ENCODE measurements around the gene MUC4.

DNA sequence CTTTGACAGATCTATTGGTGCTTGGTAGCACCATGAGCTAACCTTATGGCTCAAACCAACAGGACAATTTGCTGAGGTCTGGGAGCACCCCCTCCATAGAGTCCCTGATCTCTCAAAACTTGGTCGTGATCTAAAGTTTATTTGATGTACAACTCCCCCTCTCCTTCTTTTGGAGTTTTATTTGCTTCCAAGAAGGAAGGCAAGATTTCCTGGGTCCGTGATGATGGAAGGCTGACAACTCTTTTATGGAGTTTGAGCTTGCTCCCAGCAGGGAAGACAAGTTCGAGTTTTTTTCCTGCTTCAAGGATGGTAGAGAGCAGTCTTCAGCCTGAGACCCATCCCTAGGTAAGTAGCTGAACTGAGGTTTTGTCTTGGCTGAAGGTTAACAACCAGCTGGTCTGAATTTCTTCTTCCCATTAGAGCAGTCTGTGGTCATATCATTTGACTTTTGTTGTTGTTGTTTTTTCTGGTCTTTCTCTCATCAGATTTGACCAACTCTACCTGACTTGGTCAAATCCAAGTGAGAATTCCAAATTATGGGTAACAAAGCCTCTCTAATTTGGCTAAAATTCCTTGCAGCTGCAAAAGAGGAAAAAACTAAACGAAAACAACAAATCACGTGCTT, 93.8 kb downstream of the MUC4 start:
- no peak for TF ChIP-seq CTCF (IDR thresholded peaks at IDR 0.05)
- no peak for TF ChIP-seq POLR2A (IDR thresholded peaks at IDR 0.05)
